ENCODE measurements around the gene CDC42BPG. TPM values are rescaled to one million over a fixed set of nuclear protein-coding genes. Genes with fewer than 3 reads are reported as not detected.
A peak's percentile ranks its signal among the peaks of the same experiment; 100 is the strongest.

The CDC42BPG gene
- total and polyA plus RNA-seq, 9 of the 15 experiments (the other 6 are each of a cell fraction or from before 2014, with no cell fraction given), result 0.04 to 8.8 (median 2.1) TPM

DNA sequence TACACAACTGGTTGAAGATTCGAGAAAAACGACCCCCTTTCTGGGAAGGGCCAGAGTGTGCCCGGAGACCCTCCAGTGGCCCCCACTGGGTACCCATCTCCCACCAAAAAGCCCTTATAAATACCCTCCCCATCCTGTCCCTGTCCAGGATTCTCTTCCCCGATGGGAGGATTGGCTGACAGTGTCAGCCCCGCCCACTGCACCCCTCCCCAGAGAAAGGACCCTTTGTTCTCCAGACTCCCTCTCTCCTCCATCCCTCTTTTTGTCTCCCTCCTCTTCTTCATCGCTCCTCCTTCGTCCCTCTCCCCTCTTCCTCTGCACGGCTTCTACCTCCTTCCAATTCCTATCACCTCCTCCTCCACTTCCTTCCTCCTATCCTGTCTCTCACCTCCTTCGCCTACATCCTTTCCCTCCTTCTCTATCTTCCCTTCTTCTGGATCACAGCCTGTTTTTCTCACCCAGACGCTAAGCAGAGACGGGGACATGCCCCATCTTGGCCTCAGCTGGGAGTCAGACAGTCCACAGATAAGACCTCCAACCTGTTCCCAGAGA lies 20.8 kb downstream of the CDC42BPG start:
- Histone ChIP-seq H3K4me3 (no peak overlapping the region), H3K4me1 (replicated peaks in 1 of 2; ENCODE audit: control insufficient read depth in 2 of 2, insufficient read depth in 2 of 2, low read length in 2 of 2) (peaks cover 10 to 23% of the 10 kb centered on the region in 2 experiments; a peak in 4 of 5 replicates), H3K9me3 (replicated peaks; ENCODE audit: control insufficient read depth, insufficient read depth, low read depth, low read length) (no peaks in the 10 kb centered on the region), H3K36me3 (ENCODE audit: control insufficient read depth, insufficient read depth, low read length) (peaks cover 26% of the 10 kb centered on the region; the same call in 2 of the 3 replicates), H3K9me1 (ENCODE audit: control insufficient read depth, insufficient read depth, low read length) (no peaks in the 10 kb centered on the region), H3K79me2 (ENCODE audit: control insufficient read depth, insufficient read depth, low read length) (no peaks in the 10 kb centered on the region), H3K4me2 (ENCODE audit: insufficient read depth, low read length) (no peak overlapping the region), H2AFZ (ENCODE audit: low read depth, low read length) (no peak overlapping the region), H3K27me3 (ENCODE audit: control insufficient read depth in 2 of 2, insufficient read depth in 2 of 2, low read length in 2 of 2) (no peaks in the 10 kb centered on the region), H3K9ac (ENCODE audit: insufficient read depth in 1 of 2, low read depth in 2 of 2, low read length in 2 of 2) (no peak overlapping the region), H3K27ac (ENCODE audit: extremely low read depth, low read depth, low read length) (no peak overlapping the region), H4K20me1 (replicated peaks; ENCODE audit: control insufficient read depth, insufficient read depth, low read length) (no peaks in the 10 kb centered on the region)
- DNase-seq (ENCODE audit: extremely low read depth in 1 of 4, low spot score in 3 of 4) (no peak), ATAC-seq (no peak), FAIRE-seq (no peak)
- ChIA-PET POLR2A (no interaction called here), CTCF (ENCODE audit: low intra/inter-chr PET ratio) (no interaction called here)
- in situ Hi-C loops (cut with MboI) (no loop called here), intact Hi-C loops (cut with micrococcal nuclease) (no loop called here)
- no peak for TF ChIP-seq MCM2 (IDR thresholded peaks at IDR 0.05; ENCODE audit: low read depth)
- no peak for TF ChIP-seq ZNF780A (CRISPR knock-in tag; IDR thresholded peaks at IDR 0.05)
- TF ChIP-seq SUPT5H (IDR thresholded peaks at IDR 0.05), result peak; percentile 28; the same call in 1 of the 2 replicates
- no peak for TF ChIP-seq KLF16 (IDR thresholded peaks at IDR 0.05)
- no peak for TF ChIP-seq CCAR2 (IDR thresholded peaks at IDR 0.05; ENCODE audit: low read depth, low read length)
- TF ChIP-seq POLR2A (conservative IDR thresholded peaks at IDR 0.05), result 0 out of 2 replicates have a peak, but pooled peaks have one; percentile 23
- TF ChIP-seq LARP7 (IDR thresholded peaks at IDR 0.05), result 0 out of 2 replicates have a peak, but pooled peaks have one; percentile 36
- 0 out of 2 replicates have a peak, but pooled peaks have one; percentile 38 for TF ChIP-seq HBP1 (CRISPR knock-in tag; IDR thresholded peaks at IDR 0.05)
- peak; percentile 36 for TF ChIP-seq POLR2B (IDR thresholded peaks at IDR 0.05; ENCODE audit: low read depth, partially characterized antibody)
- 44% methylated on average over 10 of the region's 11 CpGs for WGBS (ENCODE audit: insufficient coverage, low coverage, missing lambda C conversion rate)
- TSS peak; percentile 66 for BruUV-seq (replicated peaks)

All from K562 (cell line).